Kidney glomerular epithelial cell (primary cell): ENCODE results near the gene CREB5.
"Not testable (repeated sequence)": the region's sequence is repeated elsewhere in the genome, so short reads cannot be mapped to it uniquely, and the experiment has no call there.

Experiments used
- DNase-seq: peaks from one replicate; lab custom pipeline; 2025; lab: John Stamatoyannopoulos, UW

Gene CREB5

DNA sequence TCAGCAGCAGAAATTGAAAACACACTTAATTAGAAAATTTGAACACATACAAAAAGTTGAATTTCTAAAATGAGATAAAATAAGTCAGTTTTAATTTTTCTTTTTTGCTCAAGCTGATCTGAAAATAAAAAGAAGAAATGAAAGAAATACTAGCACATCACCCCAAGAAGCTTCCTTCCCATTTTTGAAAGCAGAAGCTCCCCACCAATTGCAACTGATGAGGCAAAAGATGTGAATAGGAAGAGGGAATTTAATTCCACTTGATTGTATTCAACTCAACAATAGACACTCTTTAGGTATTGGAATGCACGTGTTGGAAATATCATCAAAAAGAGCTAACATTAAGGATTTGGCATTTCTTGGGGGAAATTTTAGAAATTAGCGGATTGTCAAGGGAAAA lies 370.0 kb downstream of the CREB5 start:
- DNase-seq: no peak

DNA sequence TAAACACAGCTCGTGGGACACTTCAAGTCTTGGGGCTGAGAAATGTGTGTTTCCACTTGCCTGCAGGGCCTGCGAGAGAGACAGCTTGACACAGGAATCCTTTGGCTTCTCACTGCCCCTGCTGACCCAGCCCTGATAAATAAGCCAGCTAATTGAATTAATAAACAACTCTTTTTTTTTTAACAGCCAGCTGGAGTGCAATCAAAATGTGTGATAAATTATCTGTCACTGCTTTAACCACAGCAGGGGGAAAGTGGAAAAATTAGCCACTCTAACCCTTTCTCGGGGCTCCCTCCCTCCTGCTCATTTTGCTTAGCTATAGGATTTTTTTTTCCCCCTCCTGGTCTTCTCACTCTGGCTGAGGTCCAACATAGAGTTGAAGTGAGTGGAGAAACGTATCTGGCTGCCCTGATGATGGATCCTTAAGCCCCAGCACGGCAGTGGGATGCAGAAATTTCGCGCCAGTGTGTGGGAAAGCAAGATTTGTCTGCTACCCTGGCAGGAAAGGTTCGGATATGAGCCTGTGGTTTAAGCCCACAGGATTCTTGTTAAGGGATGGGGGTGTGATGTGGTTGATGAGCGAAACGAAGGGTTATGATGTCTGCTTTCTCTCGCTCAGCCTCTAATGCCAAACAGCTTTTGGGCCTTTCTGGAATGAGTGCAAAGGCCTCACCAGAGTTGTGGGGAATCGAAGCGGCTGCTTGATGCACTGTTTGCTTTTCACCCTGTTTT lies 372.0 kb downstream of the CREB5 start:
- no peak for DNase-seq

DNA sequence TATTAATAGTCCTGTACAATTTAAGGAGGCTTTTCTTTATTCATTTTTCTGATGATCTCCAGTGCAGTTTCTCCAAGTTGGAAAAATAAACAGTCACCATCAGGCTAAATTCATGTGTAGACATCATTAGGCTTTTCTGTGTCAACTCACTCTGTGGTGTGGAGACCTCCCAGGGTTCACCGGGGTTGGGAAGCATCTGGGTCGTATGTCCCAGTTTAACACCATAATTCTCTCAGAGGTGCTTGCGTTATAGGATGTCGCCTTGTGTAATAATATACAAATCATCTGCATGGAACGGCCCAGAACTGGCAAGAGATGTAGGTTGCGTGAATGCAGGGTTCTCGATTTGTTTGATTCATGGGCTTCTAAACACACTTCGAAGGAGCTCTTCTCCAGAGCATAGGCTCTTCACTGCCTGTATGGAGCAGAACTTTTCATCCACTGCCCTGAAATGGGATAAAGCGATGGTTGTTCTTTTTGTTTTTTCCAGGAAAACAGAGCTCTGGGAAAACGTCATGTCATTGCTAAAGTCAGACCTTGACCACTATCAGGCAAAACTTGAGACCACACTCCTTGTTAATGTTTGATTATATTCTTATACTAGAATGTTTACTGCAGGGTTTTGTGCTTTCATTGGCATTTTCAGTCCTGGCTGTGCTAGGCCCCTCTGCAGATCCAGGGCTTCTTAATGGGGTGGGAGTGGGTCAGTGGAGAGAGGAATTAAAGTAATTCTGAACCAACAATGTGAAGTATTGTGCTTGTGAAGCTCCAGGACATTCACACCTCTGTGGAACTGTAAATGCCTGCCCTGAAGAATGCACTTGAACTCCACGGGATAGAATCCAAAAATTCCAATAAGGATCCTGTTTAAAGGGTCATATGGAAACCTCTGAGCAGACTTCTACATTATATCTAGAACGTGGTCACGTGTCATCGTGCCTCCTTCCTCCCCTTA lies 373.0 kb downstream of the CREB5 start:
- no peak for DNase-seq

DNA sequence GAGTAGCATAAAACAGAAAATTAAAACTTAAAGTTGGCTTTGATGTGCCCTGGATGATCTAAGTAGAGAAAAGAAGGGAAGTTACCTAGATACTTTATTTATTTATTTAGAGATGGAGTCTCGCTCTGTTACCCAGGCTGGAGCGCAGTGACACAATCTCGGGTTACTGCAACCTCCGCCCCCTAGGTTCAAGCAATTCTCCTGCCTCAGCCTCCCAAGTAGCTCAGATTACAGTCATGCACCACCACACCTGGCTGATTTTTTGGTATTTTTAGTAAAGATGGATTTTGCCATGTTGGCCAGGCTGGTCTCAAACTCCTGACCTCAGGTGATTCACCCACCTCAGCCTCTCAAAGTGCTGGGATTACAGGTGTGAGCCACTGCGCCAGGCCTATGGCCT lies 373.8 kb downstream of the CREB5 start:
- not testable (repeated sequence) for DNase-seq

DNA sequence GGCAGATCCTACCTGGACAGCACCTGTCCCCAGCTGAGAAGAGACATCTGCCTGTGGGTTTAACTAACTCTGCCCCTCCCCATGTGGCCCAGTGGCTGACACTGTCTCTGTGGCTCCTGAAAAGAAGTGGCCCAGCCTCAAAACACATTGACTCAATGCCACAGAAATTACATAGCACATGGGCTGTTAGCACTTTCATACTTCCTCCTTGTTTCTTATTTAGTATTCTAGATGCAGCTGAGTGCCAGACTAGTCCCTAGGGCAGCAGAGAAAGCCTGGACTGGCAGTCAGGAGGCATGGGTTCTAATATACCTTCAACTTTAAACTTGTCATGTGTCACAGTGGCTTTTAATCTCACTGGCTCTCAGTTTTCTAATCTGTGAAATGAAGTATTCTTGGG lies 374.8 kb downstream of the CREB5 start:
- no peak for DNase-seq

DNA sequence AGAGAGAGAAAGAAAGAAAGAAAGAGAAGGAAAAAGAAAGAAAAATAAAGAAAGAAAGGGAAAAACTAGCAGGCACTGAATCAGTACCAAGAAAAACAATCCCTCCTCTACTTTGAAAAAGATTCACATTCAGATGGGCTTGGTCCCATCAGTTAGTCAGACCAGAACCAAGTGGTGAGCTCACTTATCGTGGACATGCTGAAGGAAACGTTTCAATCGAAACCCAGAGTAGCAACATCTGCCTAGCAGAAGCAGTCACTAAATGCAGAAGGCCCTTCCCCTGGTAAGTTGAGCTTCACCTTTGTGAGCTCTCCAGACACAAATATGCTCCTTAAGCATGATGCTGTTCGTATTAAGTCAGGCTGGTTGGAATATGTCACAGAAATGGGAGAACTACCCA lies 378.1 kb downstream of the CREB5 start:
- DNase-seq: no peak

DNA sequence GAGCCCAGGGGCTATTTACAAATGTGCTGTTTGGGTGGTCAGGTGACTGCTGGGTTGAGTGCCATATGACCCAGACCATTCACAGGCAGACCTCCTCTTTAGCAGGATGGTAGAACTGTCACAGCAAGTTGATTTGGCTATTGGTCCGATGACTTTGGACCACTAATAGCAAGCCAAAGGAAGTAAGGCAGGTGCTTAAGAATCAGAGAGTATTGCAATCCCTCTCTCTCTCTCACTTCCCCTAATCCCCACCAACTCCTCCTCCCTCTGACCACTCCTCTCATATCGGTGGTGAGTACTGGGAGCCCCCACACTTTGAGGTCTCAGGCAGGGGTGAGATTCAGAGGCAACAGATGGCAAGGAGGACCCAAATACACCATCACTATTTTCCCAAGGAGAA lies 380.5 kb downstream of the CREB5 start:
- no peak for DNase-seq

DNA sequence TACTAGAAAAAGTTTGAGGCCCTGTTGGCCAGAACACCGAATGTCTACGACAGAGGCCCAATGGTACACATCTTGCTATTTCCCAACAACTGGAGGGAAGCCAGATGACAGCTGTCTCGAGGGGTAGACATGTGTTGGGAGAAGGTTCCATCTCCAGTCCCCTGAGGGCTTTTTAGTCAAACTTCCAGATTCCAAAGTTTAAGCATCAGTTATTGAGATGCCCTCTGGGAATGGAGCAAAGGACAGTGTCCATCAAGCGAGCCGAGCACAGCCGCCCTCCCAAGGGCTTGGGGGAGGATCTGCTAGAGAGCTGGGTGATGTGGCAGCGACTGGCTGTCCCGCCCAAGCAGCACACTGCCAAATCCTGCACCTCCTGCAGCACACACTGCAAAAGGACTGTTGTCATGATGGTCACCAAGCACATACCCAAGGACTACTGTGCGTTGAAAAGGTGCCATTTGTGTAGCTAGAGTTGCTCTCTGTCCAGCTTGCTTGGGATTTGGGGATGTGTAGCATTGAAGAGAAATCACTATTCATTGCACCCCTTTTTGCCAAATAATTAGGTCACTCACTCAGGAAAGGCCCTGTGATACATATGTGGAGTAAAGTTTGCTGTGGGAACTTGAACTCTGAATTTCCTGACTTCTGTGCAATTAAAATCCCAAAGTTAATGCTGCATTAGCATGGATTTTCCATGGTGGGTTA lies 381.2 kb downstream of the CREB5 start:
- DNase-seq: no peak

DNA sequence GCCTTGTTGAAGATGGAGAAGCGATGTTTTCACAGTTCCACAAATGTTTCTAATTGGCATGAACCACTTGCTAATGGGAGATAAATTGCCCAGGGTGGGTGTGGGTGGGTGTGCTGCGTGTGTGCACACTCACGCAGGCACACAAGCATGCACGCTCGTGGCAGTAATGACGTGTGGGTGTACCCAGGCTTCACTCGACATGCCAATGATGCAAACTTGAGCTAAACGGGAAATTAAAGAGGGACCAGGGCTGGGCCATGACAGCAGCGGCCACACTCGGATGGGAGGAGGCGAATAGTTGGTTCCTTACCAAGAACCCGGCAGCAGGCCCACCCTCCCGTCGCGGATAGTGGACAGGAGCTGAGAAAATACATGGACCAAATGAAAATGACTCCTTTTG lies 386.0 kb downstream of the CREB5 start:
- no peak for DNase-seq

DNA sequence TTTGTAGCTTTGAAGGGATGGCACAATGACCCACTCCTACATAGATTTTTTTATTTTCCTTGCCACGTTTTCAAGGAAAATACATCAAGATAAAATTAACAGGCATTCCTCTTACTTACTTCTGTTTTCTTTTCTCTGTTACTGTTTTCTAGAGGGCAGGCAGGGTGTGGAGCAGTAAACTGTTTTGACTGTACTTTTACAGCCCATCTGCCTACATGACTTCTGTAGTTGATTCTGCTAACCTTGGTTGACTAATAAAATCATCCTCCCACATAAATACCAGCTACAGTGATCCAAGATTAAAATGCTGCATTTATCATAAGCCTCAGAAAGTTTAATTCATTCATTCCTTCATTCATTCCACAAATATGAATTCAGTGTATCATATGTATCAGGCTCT lies 387.3 kb downstream of the CREB5 start:
- DNase-seq: no peak

DNA sequence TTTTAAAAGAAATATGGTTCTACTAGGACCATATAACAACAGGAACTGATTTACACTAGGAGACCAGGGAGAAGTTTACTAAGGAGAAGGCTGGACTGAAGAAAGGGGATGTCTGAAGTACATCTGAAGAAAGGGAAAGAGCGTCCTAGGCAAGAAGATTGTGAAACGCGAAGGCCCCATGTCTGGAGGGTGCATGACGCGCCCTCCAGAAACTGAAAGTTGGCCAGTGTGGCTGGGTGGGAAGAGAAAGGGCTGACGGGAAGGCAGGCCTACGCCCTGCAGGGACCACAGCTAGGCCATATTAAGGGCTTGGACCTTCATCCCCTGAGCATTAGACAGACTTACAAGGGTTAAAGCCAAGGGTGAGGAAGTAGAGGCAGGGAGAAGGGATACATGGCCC lies 387.8 kb downstream of the CREB5 start:
- no peak for DNase-seq

DNA sequence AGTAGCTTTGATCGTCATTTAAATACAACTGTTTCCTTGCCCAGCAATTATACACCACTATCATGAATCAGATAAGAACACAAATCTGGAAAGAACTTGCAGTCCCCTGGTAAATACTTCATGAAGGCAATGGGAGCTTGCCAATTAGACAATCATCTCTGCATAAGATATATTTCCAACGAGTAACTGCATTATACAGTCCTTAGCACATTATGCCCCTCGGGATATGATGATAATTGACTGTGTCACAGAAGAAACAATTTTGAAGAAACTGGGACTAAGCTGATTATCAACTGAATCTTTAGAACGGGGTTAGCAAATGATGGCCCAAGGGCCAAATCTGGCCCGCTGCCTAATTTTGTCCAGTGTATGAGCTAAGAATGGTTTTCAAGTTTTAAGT lies 390.1 kb downstream of the CREB5 start:
- DNase-seq: no peak

DNA sequence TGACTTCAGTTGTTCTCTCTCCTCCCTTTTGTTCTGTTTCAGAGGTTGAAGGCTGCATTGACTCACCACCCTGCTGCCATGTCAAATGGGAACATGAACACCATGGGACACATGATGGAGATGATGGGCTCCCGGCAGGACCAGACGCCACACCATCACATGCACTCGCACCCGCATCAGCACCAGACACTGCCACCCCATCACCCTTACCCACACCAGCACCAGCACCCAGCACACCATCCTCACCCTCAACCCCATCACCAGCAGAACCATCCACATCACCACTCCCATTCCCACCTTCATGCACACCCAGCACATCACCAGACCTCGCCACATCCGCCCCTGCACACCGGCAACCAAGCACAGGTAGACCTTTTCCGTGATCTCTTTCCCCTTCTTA lies 391.8 kb downstream of the CREB5 start:
- DNase-seq: no peak

DNA sequence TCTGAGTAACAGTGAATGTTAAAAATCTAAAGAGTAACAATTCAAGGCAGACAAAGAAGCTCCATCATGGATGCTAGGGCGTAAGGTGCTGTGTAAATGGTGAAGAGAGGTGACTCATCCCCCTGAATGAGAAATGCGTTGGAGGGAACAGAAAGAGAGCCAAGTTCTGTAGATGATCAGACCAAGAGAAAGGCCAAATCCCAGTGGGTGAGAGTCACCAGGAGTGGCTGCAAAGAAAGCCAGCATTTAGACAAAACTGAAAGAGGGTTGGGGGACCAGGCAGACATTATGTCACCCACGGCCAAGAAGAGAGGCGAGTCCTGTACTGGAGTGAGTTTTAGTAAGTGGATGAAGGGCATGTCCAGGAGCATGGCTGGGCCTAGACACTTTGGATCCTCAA lies 392.7 kb downstream of the CREB5 start:
- DNase-seq: no peak

DNA sequence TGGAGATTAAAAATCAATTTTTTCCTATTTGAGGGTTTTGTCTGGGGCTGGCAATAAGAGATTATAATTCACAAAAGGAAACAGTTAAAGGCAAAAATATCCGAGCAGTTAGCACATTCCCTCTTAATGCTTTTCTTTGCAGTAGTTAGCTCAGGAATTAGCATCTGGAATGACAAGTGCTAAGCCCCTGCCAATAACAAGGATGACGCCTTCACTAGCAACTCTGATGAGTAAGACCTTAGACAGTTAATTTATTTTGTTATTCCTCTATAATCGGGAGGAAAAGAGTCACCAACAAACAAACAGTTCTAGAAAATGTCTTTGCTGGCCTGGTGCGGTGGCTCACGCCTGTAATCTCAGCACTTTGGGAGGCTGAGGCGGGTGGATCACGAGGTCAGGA lies 394.5 kb downstream of the CREB5 start:
- DNase-seq: no peak

DNA sequence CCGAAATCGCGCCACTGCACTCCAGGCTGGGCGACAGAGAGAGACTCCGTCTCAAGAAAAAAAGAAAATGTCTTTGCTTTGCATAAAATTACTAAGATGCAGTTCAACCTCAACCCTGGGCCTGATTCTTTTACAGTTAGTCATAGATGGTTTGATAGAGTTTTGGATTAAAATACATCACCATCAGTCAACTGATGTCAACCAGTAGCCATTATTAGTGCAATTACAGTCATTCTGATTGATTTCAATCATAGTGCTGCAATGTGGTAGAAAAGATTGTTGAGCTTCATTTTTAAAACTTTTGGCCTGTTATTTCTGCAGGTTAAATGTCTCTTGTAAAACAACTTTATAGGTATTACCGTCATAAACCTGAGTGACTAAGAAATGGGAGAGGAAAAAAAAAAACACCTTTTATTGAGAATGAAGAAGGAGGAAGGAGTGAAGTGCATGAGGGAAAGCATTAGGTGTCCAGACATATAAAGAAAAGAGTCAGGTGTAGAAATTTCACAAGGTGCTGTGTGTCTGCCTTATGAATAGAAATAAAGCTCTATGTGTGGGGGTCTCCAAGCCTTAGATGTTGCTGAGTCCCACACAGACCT lies 395.2 kb downstream of the CREB5 start:
- no peak for DNase-seq

DNA sequence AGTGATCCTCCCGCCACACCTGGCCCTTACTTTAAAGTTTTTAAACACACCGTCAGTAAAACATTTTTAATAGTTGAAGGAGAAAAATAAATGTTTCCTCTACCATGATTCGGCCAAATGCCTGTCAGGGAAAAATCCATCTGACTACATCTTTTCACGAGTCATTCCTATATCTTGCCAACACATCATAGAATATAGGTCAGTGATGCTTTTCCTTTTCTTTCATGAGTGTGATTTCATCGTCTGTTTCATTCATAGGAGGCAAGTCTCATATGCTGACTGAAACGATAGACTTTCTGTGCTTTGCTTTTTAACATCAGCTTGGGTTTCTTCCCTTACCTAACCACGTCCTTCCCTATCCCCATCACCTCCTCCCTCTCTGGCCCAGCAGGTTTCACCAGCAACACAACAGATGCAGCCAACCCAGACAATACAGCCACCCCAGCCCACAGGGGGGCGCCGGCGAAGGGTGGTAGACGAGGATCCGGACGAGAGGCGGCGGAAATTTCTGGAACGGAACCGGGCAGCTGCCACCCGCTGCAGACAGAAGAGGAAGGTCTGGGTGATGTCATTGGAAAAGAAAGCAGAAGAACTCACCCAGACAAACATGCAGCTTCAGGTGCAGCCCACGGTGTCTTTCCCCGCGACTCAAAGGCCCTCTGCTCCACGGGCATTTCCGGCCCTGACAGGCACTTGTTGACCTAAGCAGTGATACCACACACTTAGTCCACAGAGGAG lies 396.6 kb downstream of the CREB5 start:
- DNase-seq: no peak

DNA sequence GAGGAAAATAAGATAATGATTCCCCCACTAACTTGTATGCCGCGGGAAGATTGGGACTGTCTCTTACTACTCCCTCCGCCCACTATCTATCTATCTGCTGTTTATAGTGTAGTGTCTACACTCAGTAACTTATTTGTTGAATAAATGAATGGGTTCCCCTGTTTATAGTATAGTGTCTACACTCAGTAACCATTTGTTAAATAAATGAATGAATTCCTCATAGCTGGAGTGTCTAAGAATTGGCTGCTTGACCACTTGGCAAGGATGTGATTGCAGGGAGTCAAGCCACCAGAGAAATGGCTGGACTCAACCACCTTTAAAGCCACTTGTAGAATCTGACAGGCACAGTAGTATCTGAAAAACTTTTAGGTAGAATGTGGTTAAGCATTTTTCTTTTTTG lies 398.7 kb downstream of the CREB5 start:
- no peak for DNase-seq

DNA sequence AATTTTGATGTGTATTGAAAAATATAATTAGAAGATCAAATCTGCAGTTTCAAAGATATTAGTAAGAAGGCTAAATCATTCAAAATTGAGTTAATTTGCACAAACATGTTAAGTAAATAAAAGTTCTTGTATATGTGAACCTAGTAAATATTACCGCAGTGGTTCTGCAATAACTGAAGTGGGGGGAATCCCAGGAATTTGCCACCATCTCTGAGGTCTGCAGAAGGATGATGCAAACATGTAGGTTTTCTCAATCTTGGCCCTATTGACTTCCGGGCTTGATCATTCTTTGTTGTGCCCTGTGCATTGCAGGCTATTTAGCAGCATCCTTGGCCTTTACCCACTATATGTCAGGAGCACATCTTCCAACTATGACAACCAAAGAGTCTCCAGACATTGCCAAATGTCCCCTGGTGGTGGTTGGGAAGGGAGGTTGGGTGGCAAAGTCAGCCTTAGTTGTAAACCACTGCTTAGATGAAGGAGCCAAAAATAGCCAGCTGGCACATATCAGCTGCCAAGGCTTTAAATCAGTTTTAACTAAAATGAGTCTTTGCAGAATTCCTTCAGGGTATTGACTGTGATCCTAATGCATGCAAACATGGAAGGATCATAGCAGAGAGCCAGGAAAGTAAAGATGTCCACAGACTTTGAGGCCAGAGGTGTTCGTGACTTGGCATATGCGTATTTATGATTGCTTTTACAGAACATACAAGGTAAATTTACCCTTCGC lies 399.5 kb downstream of the CREB5 start:
- DNase-seq: no peak

DNA sequence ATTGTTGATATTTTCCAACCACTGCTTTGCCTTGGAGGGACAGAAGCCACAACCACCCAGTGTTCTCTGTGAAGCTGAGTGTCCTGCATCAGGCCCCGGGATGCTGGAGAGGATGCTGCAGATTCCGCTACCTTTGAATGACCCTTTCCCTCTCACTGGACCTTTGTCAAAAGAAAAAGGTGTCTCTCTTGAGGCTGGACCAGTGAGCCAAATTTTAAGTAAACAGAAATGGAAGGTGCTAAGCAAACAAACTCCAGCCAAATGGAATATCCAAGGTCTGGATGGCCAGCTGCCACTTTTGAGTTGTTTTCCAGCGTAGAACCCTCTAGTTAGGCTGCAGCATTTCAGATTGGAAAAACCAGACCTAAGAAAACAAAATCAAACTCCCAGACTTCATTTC lies 400.3 kb downstream of the CREB5 start:
- no peak for DNase-seq
